ENCODE results near the gene TSEN2.
A peak's percentile ranks its signal among the peaks of the same experiment; 100 is the strongest.
"Not testable (repeated sequence)": the region's sequence is repeated elsewhere in the genome, so short reads cannot be mapped to it uniquely, and the experiment has no call there.

TSEN2 gene

GRCh38 chr3:12503126-12503957 is 19.1 kb downstream of the TSEN2 start:
- DNase-seq (ENCODE audit: low read depth, low spot score), result peak; percentile 29

- DNase-seq (ENCODE audit: low read depth, low spot score), result no peak
Observed at GRCh38 chr3:12506201-12506709, 22.0 kb downstream of the TSEN2 start.

- peak; percentile 69 for DNase-seq (ENCODE audit: low read depth, low spot score)
Observed at GRCh38 chr3:12507591-12508281, 23.5 kb downstream of the TSEN2 start.

GRCh38 chr3:12508291-12508700 is 24.0 kb downstream of the TSEN2 start:
- DNase-seq (ENCODE audit: low read depth, low spot score), result peak; percentile 96

GRCh38 chr3:12509466-12509865 is 25.2 kb downstream of the TSEN2 start:
- no peak for DNase-seq (ENCODE audit: low read depth, low spot score)

- DNase-seq (ENCODE audit: low read depth, low spot score), result no peak
Observed at GRCh38 chr3:12512534-12513118, 28.3 kb downstream of the TSEN2 start.

GRCh38 chr3:12513694-12514446 is 29.6 kb downstream of the TSEN2 start:
- no peak for DNase-seq (ENCODE audit: low read depth, low spot score)

- no peak for DNase-seq (ENCODE audit: low read depth, low spot score)
Observed at GRCh38 chr3:12515631-12516030, 31.4 kb downstream of the TSEN2 start.

- DNase-seq (ENCODE audit: low read depth, low spot score), result no peak
Observed at GRCh38 chr3:12516873-12517272, 32.6 kb downstream of the TSEN2 start.

- no peak for DNase-seq (ENCODE audit: low read depth, low spot score)
Observed at GRCh38 chr3:12518261-12519028, 34.2 kb downstream of the TSEN2 start.

GRCh38 chr3:12521010-12521409 is 36.7 kb downstream of the TSEN2 start:
- no peak for DNase-seq (ENCODE audit: low read depth, low spot score)

- DNase-seq (ENCODE audit: low read depth, low spot score), result no peak
Observed at GRCh38 chr3:12522721-12523120, 38.4 kb downstream of the TSEN2 start.

GRCh38 chr3:12527757-12528143 is 43.5 kb downstream of the TSEN2 start:
- no peak for DNase-seq (ENCODE audit: low read depth, low spot score)

GRCh38 chr3:12532182-12532581 is 47.9 kb downstream of the TSEN2 start:
- DNase-seq (ENCODE audit: low read depth, low spot score), result no peak

- no peak for DNase-seq (ENCODE audit: low read depth, low spot score)
Observed at GRCh38 chr3:12536423-12536822, 52.1 kb downstream of the TSEN2 start.

GRCh38 chr3:12541625-12542024 is 57.3 kb downstream of the TSEN2 start:
- DNase-seq (ENCODE audit: low read depth, low spot score), result no peak

GRCh38 chr3:12543497-12543896 is 59.2 kb downstream of the TSEN2 start:
- not testable (repeated sequence) for DNase-seq (ENCODE audit: low read depth, low spot score)

- no peak for DNase-seq (ENCODE audit: low read depth, low spot score)
Observed at GRCh38 chr3:12544652-12545472, 60.6 kb downstream of the TSEN2 start.

GRCh38 chr3:12545473-12545791 is 61.2 kb downstream of the TSEN2 start, which contains the start of gene MKRN2OS:
MKRN2OS (minus strand) TSS chr3:12545499; CDS start chr3:12545464, 35 bp downstream.
- DNase-seq (ENCODE audit: low read depth, low spot score), result no peak
